HEK293 (cell line): ENCODE results near the gene ASB8.

Experiments used
- CTCF ChIA-PET: fragments of 350-600 bp; formaldehyde crosslinking; extraction: SDS; loops from one replicate; lab custom pipeline; 2021; ENCODE audit warnings: antibody characterized with exemption; lab: Yijun Ruan, JAX
- POLR2A ChIA-PET: fragments of 300-600 bp; formaldehyde crosslinking; extraction: SDS; loops from one replicate; lab custom pipeline; 2020; ENCODE audit warnings: antibody characterized with exemption, inconsistent platforms; lab: Yijun Ruan, JAX
- H3K27ac ChIP-seq: fragments of 200-500 bp; sonication (Bioruptor generic); 2 replicates; pipeline ENCODE4 v1.5.1; 2014; ENCODE audit warnings: low read depth, low read length, control low read depth, inconsistent platforms; ENCODE audit errors: extremely low read depth
- H3K36me3 ChIP-seq, 2 experiments: fragments of 200-500 bp in 1 of 2; sonication (Bioruptor generic) in 1 of 2; 1 replicate in 1 of 2; 2 replicates in 1 of 2; pipeline ENCODE4 v1.5.1; 2014 to 2017; ENCODE audit warnings: inconsistent platforms in 2 of 2, low read length in 2 of 2; ENCODE audit not compliant: control insufficient read depth in 2 of 2, insufficient read depth in 1 of 2
- H3K4me1 ChIP-seq: fragments of 200-500 bp; sonication (Bioruptor generic); 2 replicates; pipeline ENCODE4 v1.5.1; 2014; ENCODE audit warnings: mild to moderate bottlenecking, low read length, inconsistent platforms; ENCODE audit not compliant: control insufficient read depth, insufficient read depth
- H3K4me3 ChIP-seq: 2 replicates; pipeline ENCODE4 v1.5.1; 2011; ENCODE audit warnings: low read depth, mild to moderate bottlenecking, control low read depth, low read length, moderate library complexity
- H3K9me3 ChIP-seq: fragments of 200-500 bp; sonication (Bioruptor generic); 2 replicates; pipeline ENCODE4 v1.5.1; 2014; ENCODE audit warnings: low read depth, low read length, inconsistent platforms; ENCODE audit not compliant: control insufficient read depth, insufficient read depth
- GLI2 ChIP-seq: fragments of 450-650 bp; formaldehyde crosslinking; IDR thresholded peaks from 2 replicates; pipeline ENCODE4; 2017; ENCODE audit warnings: missing biosample characterization, missing genetic modification characterization, low read depth, borderline replicate concordance
- SCRT1 ChIP-seq: fragments of 450-650 bp; formaldehyde crosslinking; IDR thresholded peaks from 2 replicates; pipeline ENCODE4 v1.5.1; 2016; ENCODE audit warnings: missing biosample characterization, missing genetic modification characterization, borderline replicate concordance
- ZNF138 ChIP-seq: fragments of 450-650 bp; formaldehyde crosslinking; IDR thresholded peaks from 2 replicates; pipeline ENCODE4 v1.5.1; 2016; ENCODE audit warnings: missing biosample characterization, missing genetic modification characterization, borderline replicate concordance
- ZNF146 ChIP-seq: fragments of 450-650 bp; formaldehyde crosslinking; IDR thresholded peaks from 2 replicates; pipeline ENCODE4 v1.5.1; 2016; ENCODE audit warnings: missing biosample characterization, missing genetic modification characterization
- ZNF202 ChIP-seq: fragments of 450-650 bp; formaldehyde crosslinking; IDR thresholded peaks from 2 replicates; pipeline ENCODE4 v1.5.1; 2016; ENCODE audit warnings: missing biosample characterization, missing genetic modification characterization, borderline replicate concordance
- ZNF433 ChIP-seq: fragments of 450-650 bp; formaldehyde crosslinking; IDR thresholded peaks from 2 replicates; pipeline ENCODE4 v1.5.1; 2016; ENCODE audit warnings: missing biosample characterization, missing genetic modification characterization, low read depth
- ZNF521 ChIP-seq: fragments of 450-650 bp; formaldehyde crosslinking; IDR thresholded peaks from 2 replicates; pipeline ENCODE4 v1.5.1; 2017; ENCODE audit warnings: missing biosample characterization, mild to moderate bottlenecking, missing genetic modification characterization
- ZNF621 ChIP-seq: fragments of 450-650 bp; formaldehyde crosslinking; IDR thresholded peaks from 2 replicates; pipeline ENCODE4 v1.5.1; 2017; ENCODE audit warnings: missing biosample characterization, missing genetic modification characterization
- ZNF624 ChIP-seq: fragments of 450-650 bp; formaldehyde crosslinking; IDR thresholded peaks from 2 replicates; pipeline ENCODE4 v1.5.1; 2017; ENCODE audit warnings: missing biosample characterization, missing genetic modification characterization
- ZNF626 ChIP-seq: fragments of 450-650 bp; sonication (Bioruptor Pico); formaldehyde crosslinking; IDR thresholded peaks from 2 replicates; pipeline ENCODE4 v1.5.1; 2018; ENCODE audit warnings: missing biosample characterization, missing genetic modification characterization, inconsistent platforms
- ZNF830 ChIP-seq: fragments of 450-650 bp; IDR thresholded peaks from 2 replicates; pipeline ENCODE4 v1.5.0; 2018; ENCODE audit warnings: missing biosample characterization, missing genetic modification characterization, low read depth, mild to moderate bottlenecking, moderate library complexity
- ZSCAN23 ChIP-seq: fragments of 450-650 bp; formaldehyde crosslinking; IDR thresholded peaks from 2 replicates; pipeline ENCODE4 v1.5.1; 2016; ENCODE audit warnings: missing biosample characterization, missing genetic modification characterization
- TF ChIP-seq, protein P1 (sequence below): fragments of 450-650 bp; formaldehyde crosslinking; conservative IDR thresholded peaks from 2 replicates; pipeline ENCODE4 v1.5.1; 2016; ENCODE audit warnings: low read depth, missing biosample characterization, missing genetic modification characterization
- TF ChIP-seq, protein P2 (sequence below): fragments of 450-650 bp; formaldehyde crosslinking; IDR thresholded peaks from 2 replicates; pipeline ENCODE4 v1.5.1; 2016; ENCODE audit warnings: missing biosample characterization, missing genetic modification characterization

ASB8 gene

DNA sequence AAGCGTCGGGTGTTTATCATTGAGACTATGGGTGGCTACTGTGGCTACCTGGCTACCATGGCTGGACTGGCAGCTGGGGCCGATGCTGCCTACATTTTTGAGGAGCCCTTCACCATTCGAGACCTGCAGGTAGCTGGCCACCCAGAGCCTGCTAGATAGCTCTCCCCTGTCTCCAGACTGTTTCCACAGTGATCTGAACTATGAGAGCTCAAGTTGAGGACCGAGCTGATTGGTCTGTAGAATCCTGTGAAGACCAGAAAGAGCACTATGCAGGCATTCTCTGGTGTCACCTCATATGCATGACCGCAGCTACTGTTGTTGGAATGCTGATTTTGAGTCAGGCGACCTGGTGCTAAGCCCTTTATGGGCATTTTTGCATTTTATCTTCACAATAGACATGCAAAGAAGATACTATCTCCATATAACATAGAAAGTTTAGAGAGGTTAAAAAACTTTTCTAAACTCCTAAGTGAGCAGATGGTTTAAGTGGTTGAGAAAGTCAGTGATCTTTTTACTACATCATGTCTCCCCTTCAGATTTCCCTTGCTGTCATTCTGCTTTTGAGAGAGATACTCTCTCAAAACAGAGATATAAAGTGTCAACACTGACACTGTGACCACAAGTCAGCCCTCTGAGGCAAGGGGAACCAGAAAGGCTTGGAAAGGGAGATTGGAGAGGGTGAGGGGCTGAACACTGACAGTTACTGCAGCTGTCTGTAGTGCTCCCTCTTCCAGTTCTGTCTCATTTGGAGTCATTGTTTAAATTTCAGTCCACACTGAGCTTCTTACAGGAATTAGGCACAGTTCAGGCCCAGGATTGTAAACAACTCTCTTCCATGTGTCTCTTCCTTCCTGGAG lies 14.3 kb downstream of the ASB8 start:
- Histone ChIP-seq H3K36me3 (peaks cover 11 to 94% of the 10 kb centered on the region in 2 experiments; a peak in 2 of 3 replicates), H3K27ac (no peak overlapping the region), H3K4me1 (peaks cover 4% of the 10 kb centered on the region; the same call in 1 of the 2 replicates), H3K9me3 (no peaks in the 10 kb centered on the region), H3K4me3 (no peak overlapping the region)
- no peak for TF ChIP-seq SCRT1 (tag by site-specific recombination)
- no peak for TF ChIP-seq ZNF202
- TF ChIP-seq ZNF521 (tag by site-specific recombination): no peak
- TF ChIP-seq ZNF433: no peak
- no peak for TF ChIP-seq ZSCAN23
- TF ChIP-seq ZNF626 (tag by site-specific recombination): no peak
- TF ChIP-seq GLI2: no peak
- TF ChIP-seq, protein P1, sequence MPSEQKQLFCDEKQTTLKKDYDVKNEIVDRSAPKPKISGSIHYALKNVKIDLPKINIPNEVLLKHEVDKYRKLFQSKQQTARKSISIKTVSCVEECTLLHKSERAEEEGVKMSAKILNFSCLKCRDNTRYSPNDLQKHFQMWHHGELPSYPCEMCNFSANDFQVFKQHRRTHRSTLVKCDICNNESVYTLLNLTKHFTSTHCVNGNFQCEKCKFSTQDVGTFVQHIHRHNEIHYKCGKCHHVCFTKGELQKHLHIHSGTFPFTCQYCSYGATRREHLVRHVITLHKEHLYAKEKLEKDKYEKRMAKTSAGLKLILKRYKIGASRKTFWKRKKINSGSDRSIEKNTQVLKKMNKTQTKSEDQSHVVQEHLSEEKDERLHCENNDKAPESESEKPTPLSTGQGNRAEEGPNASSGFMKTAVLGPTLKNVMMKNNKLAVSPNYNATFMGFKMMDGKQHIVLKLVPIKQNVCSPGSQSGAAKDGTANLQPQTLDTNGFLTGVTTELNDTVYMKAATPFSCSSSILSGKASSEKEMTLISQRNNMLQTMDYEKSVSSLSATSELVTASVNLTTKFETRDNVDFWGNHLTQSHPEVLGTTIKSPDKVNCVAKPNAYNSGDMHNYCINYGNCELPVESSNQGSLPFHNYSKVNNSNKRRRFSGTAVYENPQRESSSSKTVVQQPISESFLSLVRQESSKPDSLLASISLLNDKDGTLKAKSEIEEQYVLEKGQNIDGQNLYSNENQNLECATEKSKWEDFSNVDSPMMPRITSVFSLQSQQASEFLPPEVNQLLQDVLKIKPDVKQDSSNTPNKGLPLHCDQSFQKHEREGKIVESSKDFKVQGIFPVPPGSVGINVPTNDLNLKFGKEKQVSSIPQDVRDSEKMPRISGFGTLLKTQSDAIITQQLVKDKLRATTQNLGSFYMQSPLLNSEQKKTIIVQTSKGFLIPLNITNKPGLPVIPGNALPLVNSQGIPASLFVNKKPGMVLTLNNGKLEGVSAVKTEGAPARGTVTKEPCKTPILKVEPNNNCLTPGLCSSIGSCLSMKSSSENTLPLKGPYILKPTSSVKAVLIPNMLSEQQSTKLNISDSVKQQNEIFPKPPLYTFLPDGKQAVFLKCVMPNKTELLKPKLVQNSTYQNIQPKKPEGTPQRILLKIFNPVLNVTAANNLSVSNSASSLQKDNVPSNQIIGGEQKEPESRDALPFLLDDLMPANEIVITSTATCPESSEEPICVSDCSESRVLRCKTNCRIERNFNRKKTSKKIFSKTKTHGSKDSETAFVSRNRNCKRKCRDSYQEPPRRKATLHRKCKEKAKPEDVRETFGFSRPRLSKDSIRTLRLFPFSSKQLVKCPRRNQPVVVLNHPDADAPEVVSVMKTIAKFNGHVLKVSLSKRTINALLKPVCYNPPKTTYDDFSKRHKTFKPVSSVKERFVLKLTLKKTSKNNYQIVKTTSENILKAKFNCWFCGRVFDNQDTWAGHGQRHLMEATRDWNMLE: no peak
- no peak for TF ChIP-seq ZNF621 (tag by site-specific recombination)
- no peak for TF ChIP-seq ZNF138 (tag by site-specific recombination)
- ChIA-PET POLR2A (interaction anchor here (0.7 to 1.8 kb wide), 2 partner anchors 14 to 21 kb away, joined by 3 to 6 read pairs; partner anchors contain the start of gene ASB8), CTCF (no interaction called here)

DNA sequence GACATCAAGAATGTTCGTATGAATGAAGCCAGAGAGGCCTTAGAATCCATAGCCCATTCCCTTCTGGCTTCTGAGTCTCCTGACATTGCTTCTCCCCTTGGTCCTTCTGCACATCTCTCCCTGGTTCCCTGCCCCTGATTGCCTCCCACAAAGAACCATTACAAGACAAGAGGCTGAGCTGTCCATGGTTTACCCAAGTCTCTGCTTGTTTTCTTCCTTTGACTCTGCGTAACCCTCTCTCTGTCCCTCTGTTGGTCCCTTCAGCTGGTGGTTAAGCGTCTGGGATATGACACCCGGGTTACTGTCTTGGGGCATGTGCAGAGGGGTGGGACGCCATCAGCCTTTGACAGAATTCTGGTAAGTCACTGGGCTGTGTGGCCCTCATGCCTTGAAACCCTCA lies 22.3 kb downstream of the ASB8 start:
- Histone ChIP-seq H3K36me3 (peaks cover 13 to 81% of the 10 kb centered on the region in 2 experiments; a peak in 2 of 3 replicates), H3K4me3 (no peak overlapping the region), H3K4me1 (no peaks in the 10 kb centered on the region)
- TF ChIP-seq ZNF830 (tag by site-specific recombination) (no peak), ZNF624 (tag by site-specific recombination) (no peak), ZNF146 (tag by site-specific recombination) (no peak)
- TF ChIP-seq, protein P2, sequence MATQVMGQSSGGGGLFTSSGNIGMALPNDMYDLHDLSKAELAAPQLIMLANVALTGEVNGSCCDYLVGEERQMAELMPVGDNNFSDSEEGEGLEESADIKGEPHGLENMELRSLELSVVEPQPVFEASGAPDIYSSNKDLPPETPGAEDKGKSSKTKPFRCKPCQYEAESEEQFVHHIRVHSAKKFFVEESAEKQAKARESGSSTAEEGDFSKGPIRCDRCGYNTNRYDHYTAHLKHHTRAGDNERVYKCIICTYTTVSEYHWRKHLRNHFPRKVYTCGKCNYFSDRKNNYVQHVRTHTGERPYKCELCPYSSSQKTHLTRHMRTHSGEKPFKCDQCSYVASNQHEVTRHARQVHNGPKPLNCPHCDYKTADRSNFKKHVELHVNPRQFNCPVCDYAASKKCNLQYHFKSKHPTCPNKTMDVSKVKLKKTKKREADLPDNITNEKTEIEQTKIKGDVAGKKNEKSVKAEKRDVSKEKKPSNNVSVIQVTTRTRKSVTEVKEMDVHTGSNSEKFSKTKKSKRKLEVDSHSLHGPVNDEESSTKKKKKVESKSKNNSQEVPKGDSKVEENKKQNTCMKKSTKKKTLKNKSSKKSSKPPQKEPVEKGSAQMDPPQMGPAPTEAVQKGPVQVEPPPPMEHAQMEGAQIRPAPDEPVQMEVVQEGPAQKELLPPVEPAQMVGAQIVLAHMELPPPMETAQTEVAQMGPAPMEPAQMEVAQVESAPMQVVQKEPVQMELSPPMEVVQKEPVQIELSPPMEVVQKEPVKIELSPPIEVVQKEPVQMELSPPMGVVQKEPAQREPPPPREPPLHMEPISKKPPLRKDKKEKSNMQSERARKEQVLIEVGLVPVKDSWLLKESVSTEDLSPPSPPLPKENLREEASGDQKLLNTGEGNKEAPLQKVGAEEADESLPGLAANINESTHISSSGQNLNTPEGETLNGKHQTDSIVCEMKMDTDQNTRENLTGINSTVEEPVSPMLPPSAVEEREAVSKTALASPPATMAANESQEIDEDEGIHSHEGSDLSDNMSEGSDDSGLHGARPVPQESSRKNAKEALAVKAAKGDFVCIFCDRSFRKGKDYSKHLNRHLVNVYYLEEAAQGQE: peak; percentile 59; the same call in 1 of the 2 replicates
- TF ChIP-seq, all 188 proteins: peak for 1
- ChIA-PET POLR2A (no interaction called here), CTCF (no interaction called here)
- no peak overlapping the region for H3K27ac ChIP-seq
- H3K9me3 ChIP-seq: no peaks in the 10 kb centered on the region
